ENCODE measurements around the gene SLC5A9.
"Not testable (repeated sequence)": the region's sequence is repeated elsewhere in the genome, so short reads cannot be mapped to it uniquely, and the experiment has no call there.

SLC5A9 gene

GRCh38 chr1:48246727-48247126, 24.2 kb downstream of the SLC5A9 start:
- DNase-seq: no peak

DNA sequence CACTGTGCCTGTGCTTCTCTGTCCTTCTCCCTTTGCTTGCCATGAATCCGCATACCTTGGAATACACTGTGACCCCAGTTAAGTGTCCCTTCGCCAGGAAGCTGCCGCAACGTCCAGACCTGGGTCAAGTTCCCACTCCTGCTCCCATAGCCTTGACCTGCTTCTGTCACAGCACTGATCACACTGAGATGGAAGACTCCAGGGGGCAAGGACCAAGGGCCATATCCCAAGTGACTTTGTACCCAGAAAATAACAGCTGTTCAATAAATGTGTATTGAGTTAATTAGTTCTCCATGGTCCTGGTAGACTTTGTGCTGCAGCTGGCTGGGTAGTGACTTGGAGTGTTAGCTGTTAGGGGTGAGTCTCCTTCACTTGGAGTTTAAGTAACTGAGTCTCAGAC, 25.8 kb downstream of the SLC5A9 start:
- no peak for DNase-seq

- DNase-seq: no peak
Measured at GRCh38 chr1:48249868-48250267, 27.4 kb downstream of the SLC5A9 start.

DNA sequence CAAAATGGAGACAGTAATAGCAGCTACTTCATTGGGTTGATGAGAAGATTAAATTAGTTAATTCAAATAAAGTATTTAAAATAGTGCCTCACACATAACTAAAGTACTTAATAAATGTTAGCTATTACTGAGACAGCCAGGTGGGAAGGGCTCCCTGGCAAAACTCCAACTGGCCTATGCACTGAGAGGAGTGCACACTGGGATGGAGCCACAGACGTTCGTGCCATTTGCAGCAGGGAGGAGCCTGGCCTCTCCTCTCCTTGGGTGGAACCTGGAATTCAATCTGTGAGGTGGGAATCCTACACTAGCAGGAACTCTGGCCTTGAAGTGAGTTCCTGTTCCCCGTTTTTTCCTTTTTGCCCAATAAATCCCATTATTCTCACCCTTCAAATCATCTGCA, 28.1 kb downstream of the SLC5A9 start:
- no peak for DNase-seq

DNA sequence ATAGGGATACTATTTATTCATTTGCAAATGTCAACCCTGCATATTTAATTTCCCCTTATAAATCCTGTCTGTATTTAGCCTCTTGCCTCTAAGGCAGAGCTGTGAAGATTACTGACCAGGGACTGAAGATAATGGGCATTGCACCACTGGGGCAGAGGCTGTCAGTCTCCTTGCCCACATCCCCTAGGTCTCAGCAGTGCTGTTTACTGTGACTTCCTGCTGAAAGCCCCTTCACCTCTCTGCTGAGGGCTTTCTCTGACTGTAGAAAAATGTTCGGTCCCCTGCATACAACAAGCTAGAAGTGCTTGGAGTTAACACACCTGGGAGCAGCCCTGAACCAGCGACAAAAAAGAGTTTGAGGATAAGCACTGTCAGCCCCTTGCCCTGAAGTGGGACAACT, 28.8 kb downstream of the SLC5A9 start:
- DNase-seq: no peak

- no peak for DNase-seq
Measured at GRCh38 chr1:48251821-48252220, 29.3 kb downstream of the SLC5A9 start.

GRCh38 chr1:48254254-48254653, 31.7 kb downstream of the SLC5A9 start:
- DNase-seq: no peak

DNA sequence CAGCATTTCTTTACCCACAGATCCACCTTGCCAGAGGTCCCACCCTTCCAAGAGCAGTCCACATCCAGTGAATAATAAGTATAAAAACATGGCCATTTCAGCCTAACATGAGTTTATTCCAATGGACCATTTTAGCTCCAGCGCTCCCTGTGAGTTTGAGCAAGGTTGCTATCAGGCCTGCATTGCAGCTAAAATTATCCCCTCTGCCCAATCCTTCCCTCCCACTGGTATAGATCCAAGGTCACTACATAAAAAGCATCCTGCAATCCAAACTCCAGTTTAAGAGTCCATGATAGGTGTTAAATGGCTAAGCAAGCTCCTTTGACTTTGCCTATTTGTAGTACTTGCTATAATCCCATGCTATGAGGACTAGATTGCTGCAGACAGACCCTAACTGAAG, 35.6 kb downstream of the SLC5A9 start:
- DNase-seq: no peak

DNA sequence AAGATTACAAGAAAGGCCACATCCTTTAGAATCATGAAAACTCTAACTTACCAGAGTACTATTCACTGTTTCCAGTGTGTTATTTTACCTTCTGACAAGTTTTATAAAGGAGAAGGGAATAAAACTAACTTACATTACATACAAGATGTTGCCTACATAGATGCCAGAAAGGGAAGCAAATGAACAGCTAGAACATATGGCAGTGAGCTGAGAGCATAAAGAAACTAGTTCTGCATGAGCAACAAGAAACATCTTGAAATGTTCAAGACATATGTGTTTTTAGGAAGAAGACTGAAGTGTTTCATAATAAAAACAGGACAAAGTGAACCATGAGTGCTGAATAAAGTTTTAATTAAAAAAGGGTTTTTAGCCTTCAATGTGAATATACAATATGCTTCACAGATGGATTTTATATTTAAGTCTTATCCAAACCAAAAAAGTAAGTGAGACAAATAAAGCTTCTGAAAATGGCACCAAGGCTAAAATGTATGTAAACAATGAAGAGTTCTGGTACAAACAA, 39.4 kb downstream of the SLC5A9 start:
- no peak for DNase-seq

GRCh38 chr1:48263041-48263440, 40.5 kb downstream of the SLC5A9 start:
- no peak for DNase-seq

GRCh38 chr1:48266576-48266975, 44.1 kb downstream of the SLC5A9 start:
- DNase-seq: no peak

- DNase-seq: not testable (repeated sequence)
Measured at GRCh38 chr1:48277437-48277836, 54.9 kb downstream of the SLC5A9 start.

DNA sequence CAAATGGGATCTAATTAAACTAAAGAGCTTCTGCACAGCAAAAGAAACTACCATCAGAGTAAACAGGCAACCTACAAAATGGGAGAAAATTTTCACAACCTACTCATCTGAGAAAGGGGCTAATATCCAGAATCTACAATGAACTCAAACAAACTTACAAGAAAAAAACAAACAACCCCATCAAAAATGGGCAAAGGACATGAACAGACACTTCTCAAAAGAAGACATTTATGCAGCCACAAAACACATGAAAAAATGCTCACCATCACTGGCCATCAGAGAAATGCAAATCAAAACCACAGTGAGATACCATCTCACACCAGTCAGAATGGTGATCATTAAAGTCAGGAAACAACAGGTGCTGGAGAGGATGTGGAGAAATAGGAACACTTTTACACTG, 59.8 kb downstream of the SLC5A9 start:
- DNase-seq: not testable (repeated sequence)

- not testable (repeated sequence) for DNase-seq
Measured at GRCh38 chr1:48284696-48285420, 62.3 kb downstream of the SLC5A9 start.

GRCh38 chr1:48285525-48285924, 63.0 kb downstream of the SLC5A9 start:
- no peak for DNase-seq

- no peak for DNase-seq
Measured at GRCh38 chr1:48291421-48291820, 68.9 kb downstream of the SLC5A9 start.

DNA sequence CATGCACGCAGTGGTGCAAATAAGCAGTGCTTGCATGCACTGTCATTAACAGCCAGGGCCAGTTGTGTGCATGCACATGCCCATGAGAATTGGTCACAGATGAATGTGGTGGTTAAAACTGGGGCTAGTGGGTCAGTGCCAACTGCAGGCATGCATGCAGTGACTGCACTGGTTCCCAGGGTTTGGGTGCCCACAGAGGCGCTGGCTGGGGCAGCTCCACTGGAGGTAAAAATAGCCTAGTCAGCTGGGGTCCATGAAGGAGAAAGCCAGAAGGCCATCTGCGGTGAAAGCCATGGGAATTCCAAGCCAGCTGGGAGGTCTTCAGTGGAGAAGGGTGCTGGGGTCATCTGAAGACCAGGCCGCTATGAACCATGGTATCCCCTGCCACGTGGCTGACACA, 70.2 kb downstream of the SLC5A9 start:
- DNase-seq: no peak

GRCh38 chr1:48294094-48294493, 71.6 kb downstream of the SLC5A9 start:
- DNase-seq: not testable (repeated sequence)

GRCh38 chr1:48294656-48295055, 72.1 kb downstream of the SLC5A9 start:
- DNase-seq: no peak
